HepG2 (cell line): ENCODE data around the gene SLC22A4. TPM values are rescaled to one million over a fixed set of nuclear protein-coding genes. Genes with fewer than 3 reads are reported as not detected.

ENCODE experiments used
- CAMTA2 ChIP-seq: sonication (generic); formaldehyde crosslinking; IDR thresholded peaks from 2 replicates; pipeline ENCODE4 v1.4.0; 2020; ENCODE audit warnings: mild to moderate bottlenecking, missing genetic modification reagents, borderline replicate concordance
- DDIT3 ChIP-seq: sonication (generic); formaldehyde crosslinking; IDR thresholded peaks from 2 replicates; pipeline ENCODE4 v1.4.0; 2020; ENCODE audit warnings: mild to moderate bottlenecking, missing genetic modification reagents
- FOXJ3 ChIP-seq: sonication (generic); formaldehyde crosslinking; IDR thresholded peaks from 2 replicates; pipeline ENCODE4 v1.4.0; 2020; ENCODE audit warnings: missing genetic modification reagents, mild to moderate bottlenecking, borderline replicate concordance
- FOXK2 ChIP-seq: fragments of 450-650 bp; IDR thresholded peaks from 2 replicates; pipeline ENCODE4 v1.6.1; 2016
- FOXO1 ChIP-seq: sonication (generic); formaldehyde crosslinking; IDR thresholded peaks from 2 replicates; pipeline ENCODE4 v1.4.0; 2020; ENCODE audit warnings: missing genetic modification reagents
- KDM1A ChIP-seq: IDR thresholded peaks from 2 replicates; pipeline ENCODE4 v1.6.1; 2016; ENCODE audit warnings: missing compliant biosample characterization
- SAFB2 ChIP-seq: sonication (generic); formaldehyde crosslinking; IDR thresholded peaks from 2 replicates; pipeline ENCODE4 v1.5.1; 2020; ENCODE audit warnings: missing genetic modification reagents, low read depth, mild to moderate bottlenecking, borderline replicate concordance
- TARDBP ChIP-seq: sonication (generic); formaldehyde crosslinking; IDR thresholded peaks from 2 replicates; pipeline ENCODE4 v1.8.0; 2022; ENCODE audit warnings: mild to moderate bottlenecking, missing genetic modification reagents
- TOPORS ChIP-seq: sonication (generic); formaldehyde crosslinking; IDR thresholded peaks from 2 replicates; pipeline ENCODE4 v1.8.0; 2023; ENCODE audit warnings: mild to moderate bottlenecking, missing genetic modification reagents
- ZBTB7B ChIP-seq: sonication (generic); formaldehyde crosslinking; IDR thresholded peaks from 2 replicates; pipeline ENCODE4 v1.4.0; 2020; ENCODE audit warnings: missing genetic modification reagents
- ZNF142 ChIP-seq: sonication (generic); formaldehyde crosslinking; IDR thresholded peaks from 2 replicates; pipeline ENCODE4 v1.4.0; 2020; ENCODE audit warnings: missing genetic modification reagents
- ZNF230 ChIP-seq: sonication (generic); formaldehyde crosslinking; IDR thresholded peaks from 2 replicates; pipeline ENCODE4 v1.4.0; 2020; ENCODE audit warnings: mild to moderate bottlenecking, missing genetic modification reagents
- ZNF260 ChIP-seq: sonication (generic); formaldehyde crosslinking; IDR thresholded peaks from 2 replicates; pipeline ENCODE4 v1.4.0; 2020; ENCODE audit warnings: missing genetic modification reagents, low read depth, mild to moderate bottlenecking, borderline replicate concordance
- ZNF263 ChIP-seq: sonication (generic); formaldehyde crosslinking; IDR thresholded peaks from 2 replicates; pipeline ENCODE4 v1.4.0; 2020; ENCODE audit warnings: missing genetic modification reagents
- ZNF547 ChIP-seq: sonication (generic); formaldehyde crosslinking; IDR thresholded peaks from 2 replicates; pipeline ENCODE4 v1.5.1; 2020; ENCODE audit warnings: mild to moderate bottlenecking, missing genetic modification reagents
- ZNF605 ChIP-seq: sonication (generic); formaldehyde crosslinking; IDR thresholded peaks from 2 replicates; pipeline ENCODE4 v1.8.0; 2022; ENCODE audit warnings: mild to moderate bottlenecking, missing genetic modification reagents
- ZNF629 ChIP-seq: sonication (generic); formaldehyde crosslinking; conservative IDR thresholded peaks from 2 replicates; pipeline ENCODE4 v1.5.0; 2020; ENCODE audit warnings: missing genetic modification reagents
- polyA plus RNA-seq, 8 experiments: library from polyadenylated mRNA; depleted of rRNA in 3 of 8; stranded (reverse) in 7 of 8; unstranded in 1 of 8; fragments of >200 nt; fragmentation: Illumina TruSeq in 4 of 8; extraction: Trizol in 4 of 8; gene quantifications; 2 replicates each; pipeline versions ENCODE4 v1.2.1 to v1.2.3, GENCODE V29; 2011 to 2016; ENCODE audit warnings: low read depth in 4 of 8, missing spikeins in 1 of 8, mixed read lengths in 1 of 8; ENCODE audit not compliant: insufficient read depth in 1 of 8
- total RNA-seq, 5 experiments: library from RNA; depleted of rRNA; stranded (reverse); fragments of >200 nt; fragmentation: Illumina TruSeq; extraction: Trizol; gene quantifications; 2 replicates each; pipeline ENCODE4 v1.2.3, GENCODE V29; 2016; ENCODE audit warnings: low read depth in 1 of 5
- TF ChIP-seq, protein P1 (sequence below): sonication (generic); formaldehyde crosslinking; IDR thresholded peaks from 2 replicates; pipeline ENCODE4 v1.8.1; 2022; ENCODE audit warnings: mild to moderate bottlenecking, missing genetic modification reagents
- TF ChIP-seq, protein P2 (sequence below): sonication (generic); formaldehyde crosslinking; IDR thresholded peaks from 2 replicates; pipeline ENCODE4 v1.8.0; 2022; ENCODE audit warnings: missing genetic modification reagents, mild to moderate bottlenecking, borderline replicate concordance
- TF ChIP-seq, protein P3 (sequence below): sonication (generic); formaldehyde crosslinking; IDR thresholded peaks from 2 replicates; pipeline ENCODE4 v1.8.1; 2023; ENCODE audit warnings: mild to moderate bottlenecking, moderate library complexity, missing genetic modification reagents

SLC22A4 gene
- total and polyA plus RNA-seq, 2 of the 13 experiments (the other 11 are each of a cell fraction or from before 2014, with no cell fraction given): 0.33 to 0.62 TPM

DNA sequence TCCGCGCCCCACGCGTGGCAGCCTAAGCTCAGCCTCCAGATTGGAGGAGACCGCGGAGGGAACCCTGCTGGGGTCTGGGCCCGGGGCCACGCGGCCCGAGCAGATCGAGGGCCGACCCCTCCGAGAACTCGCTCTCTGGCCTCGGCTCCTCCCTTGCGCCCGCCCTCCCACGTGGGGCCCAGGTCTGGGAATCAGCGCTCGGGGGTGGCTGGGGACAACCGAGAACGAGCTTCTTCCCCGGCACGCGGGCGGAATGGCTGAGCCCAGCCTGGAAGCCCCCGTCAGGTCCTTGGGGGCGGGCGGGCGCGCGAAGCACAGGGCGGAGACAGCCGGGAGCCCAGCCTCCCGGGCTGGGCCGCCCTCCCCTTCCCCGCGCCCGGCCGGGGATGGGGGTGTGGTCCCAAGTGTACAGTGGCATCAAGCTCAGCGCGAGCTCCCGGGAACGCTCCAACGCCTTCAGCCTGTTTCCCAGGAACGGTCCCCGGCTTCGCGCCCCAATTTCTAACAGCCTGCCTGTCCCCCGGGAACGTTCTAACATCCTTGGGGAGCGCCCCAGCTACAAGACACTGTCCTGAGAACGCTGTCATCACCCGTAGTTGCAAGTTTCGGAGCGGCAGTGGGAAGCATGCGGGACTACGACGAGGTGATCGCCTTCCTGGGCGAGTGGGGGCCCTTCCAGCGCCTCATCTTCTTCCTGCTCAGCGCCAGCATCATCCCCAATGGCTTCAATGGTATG lies at the start of gene SLC22A4 (continued):
- TF ChIP-seq SAFB2 (CRISPR knock-in tag) (peak; percentile 31; the same call in 1 of the 2 replicates), TOPORS (CRISPR knock-in tag) (no peak), ZNF260 (no peak), ZNF629 (CRISPR knock-in tag) (0 out of 2 replicates have a peak, but pooled peaks have one; percentile 5), ZBTB7B (CRISPR knock-in tag) (peak; percentile 79), FOXO1 (CRISPR knock-in tag) (peak; percentile 40), FOXJ3 (CRISPR knock-in tag) (0 out of 2 replicates have a peak, but pooled peaks have one; percentile 63), KDM1A (CRISPR knock-in tag) (0 out of 2 replicates have a peak, but pooled peaks have one; percentile 36), FOXK2 (no peak), ZNF605 (CRISPR knock-in tag) (peak; percentile 11; the same call in 1 of the 2 replicates), DDIT3 (CRISPR knock-in tag) (no peak), ZNF263 (CRISPR knock-in tag) (peak; percentile 62), CAMTA2 (CRISPR knock-in tag) (0 out of 2 replicates have a peak, but pooled peaks have one; percentile 62), ZNF142 (CRISPR knock-in tag) (peak; percentile 99), TARDBP (CRISPR knock-in tag) (peak; percentile 56; the same call in 1 of the 2 replicates), ZNF230 (CRISPR knock-in tag) (0 out of 2 replicates have a peak, but pooled peaks have one; percentile 17), ZNF547 (peak; percentile 50)
- TF ChIP-seq, protein P1, sequence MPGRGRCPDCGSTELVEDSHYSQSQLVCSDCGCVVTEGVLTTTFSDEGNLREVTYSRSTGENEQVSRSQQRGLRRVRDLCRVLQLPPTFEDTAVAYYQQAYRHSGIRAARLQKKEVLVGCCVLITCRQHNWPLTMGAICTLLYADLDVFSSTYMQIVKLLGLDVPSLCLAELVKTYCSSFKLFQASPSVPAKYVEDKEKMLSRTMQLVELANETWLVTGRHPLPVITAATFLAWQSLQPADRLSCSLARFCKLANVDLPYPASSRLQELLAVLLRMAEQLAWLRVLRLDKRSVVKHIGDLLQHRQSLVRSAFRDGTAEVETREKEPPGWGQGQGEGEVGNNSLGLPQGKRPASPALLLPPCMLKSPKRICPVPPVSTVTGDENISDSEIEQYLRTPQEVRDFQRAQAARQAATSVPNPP: peak; percentile 53
- TF ChIP-seq, protein P2, sequence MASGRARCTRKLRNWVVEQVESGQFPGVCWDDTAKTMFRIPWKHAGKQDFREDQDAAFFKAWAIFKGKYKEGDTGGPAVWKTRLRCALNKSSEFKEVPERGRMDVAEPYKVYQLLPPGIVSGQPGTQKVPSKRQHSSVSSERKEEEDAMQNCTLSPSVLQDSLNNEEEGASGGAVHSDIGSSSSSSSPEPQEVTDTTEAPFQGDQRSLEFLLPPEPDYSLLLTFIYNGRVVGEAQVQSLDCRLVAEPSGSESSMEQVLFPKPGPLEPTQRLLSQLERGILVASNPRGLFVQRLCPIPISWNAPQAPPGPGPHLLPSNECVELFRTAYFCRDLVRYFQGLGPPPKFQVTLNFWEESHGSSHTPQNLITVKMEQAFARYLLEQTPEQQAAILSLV (CRISPR knock-in tag): 0 out of 2 replicates have a peak, but pooled peaks have one; percentile 14
- TF ChIP-seq, protein P3, sequence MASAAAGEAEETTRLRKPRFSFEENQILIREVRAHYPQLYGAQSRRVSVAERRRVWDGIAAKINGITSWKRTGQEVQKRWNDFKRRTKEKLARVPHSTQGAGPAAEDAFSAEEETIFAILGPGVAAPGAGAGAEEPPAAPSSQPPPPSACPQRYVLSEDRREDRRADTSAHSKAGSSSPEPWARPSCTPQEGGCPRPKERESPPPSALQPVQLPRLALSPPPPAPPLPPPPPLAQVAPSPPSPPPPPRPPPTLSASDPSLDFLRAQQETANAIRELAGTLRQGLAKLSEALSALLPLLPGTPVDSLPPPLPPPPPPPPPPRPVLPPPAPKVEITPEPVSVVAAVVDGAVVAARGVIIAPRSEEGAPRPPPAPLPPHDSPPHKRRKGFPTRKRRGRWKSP (CRISPR knock-in tag): peak; percentile 73
